ENCODE measurements around the gene GALK1.

GALK1 gene

DNA sequence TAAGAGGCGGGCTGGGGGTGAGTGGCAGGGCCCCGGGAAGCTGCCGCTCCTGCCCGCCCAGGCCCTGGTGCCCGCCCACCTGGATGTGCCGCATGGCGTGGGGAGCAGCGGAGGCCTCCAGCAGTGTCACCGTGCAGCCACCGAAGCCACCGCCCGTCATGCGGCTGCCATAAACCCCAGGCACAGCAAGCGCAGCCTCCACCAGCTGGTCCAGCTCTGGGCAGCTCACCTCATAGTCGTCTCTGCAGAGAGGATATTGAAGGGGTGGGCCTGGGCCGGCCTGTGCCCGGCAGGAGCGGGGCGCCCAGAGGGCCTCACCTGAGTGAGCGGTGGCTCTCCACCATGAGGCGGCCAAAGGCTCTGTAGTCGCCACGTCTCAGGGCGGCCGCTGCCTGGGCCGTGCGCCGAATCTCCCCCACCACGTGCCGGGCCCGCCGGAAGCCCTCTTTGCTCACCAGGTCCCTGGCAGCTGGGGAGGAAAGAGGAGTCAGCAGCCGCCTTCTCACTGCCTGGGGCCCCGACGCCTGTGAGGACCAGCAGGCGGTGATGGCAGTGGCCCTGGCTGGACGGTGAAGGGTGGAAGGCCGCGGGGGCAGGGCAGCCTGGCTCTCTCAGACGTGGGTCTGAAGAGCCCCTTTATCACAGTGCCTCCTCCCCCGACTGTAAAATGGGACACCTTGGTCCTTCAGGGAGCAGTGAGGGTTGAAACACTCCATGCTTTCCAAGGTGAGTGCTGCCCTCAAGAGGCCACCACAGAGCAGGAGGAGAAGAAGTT is 6.7 kb downstream of the GALK1 start:
- no peaks in the 10 kb centered on the region for H3K36me3 Mint-ChIP-seq (ENCODE audit: low read depth)
- H3K4me1 Mint-ChIP-seq: peaks cover 24% of the 10 kb centered on the region
- no peaks in the 10 kb centered on the region for H3K27me3 Mint-ChIP-seq (ENCODE audit: low read depth, poor library complexity)
- H3K9me3 Mint-ChIP-seq: no peaks in the 10 kb centered on the region
- no peak overlapping the region for H3K27ac Mint-ChIP-seq
- no peak overlapping the region for H3K4me3 Mint-ChIP-seq
- TF ChIP-seq CTCF (IDR thresholded peaks at IDR 0.05): no peak
- DNase-seq: no peak

DNA sequence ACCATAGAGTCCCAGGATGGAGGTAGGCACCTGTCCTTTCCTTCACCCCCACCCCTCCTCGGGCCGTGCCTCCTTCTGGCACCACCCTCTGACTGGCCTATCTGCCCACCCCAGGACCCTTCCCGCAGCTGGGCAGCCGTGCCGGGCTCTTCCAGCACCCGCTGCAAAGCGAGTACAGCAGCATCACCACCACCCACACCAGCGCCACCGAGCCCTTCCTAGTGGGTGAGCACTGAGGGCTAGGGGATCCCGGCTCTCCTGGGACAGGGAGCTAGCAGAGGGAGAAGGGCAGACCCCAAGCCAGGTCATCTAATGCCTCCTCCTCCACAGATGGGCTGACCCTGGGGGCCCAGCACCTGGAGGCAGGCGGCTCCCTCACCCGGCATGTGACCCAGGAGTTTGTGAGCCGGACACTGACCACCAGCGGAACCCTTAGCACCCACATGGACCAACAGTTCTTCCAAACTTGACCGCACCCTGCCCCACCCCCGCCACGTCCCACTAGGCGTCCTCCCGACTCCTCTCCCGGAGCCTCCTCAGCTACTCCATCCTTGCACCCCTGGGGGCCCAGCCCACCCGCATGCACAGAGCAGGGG is 7.8 kb downstream of the GALK1 start:
- no peaks in the 10 kb centered on the region for H3K27me3 Mint-ChIP-seq (ENCODE audit: low read depth, poor library complexity)
- H3K27ac Mint-ChIP-seq: no peak overlapping the region
- H3K9me3 Mint-ChIP-seq: no peaks in the 10 kb centered on the region
- H3K4me3 Mint-ChIP-seq: no peak overlapping the region
- TF ChIP-seq CTCF (IDR thresholded peaks at IDR 0.05): no peak
- DNase-seq: no peak
- H3K36me3 Mint-ChIP-seq (ENCODE audit: low read depth): no peaks in the 10 kb centered on the region
- peaks cover 24% of the 10 kb centered on the region for H3K4me1 Mint-ChIP-seq

GRCh38 chr17:75756451-75757085 is 8.4 kb downstream of the GALK1 start:
- no peak for TF ChIP-seq CTCF (IDR thresholded peaks at IDR 0.05)
- no peak overlapping the region for H3K27ac Mint-ChIP-seq
- peaks cover 24% of the 10 kb centered on the region for H3K4me1 Mint-ChIP-seq
- H3K9me3 Mint-ChIP-seq: no peaks in the 10 kb centered on the region
- no peaks in the 10 kb centered on the region for H3K36me3 Mint-ChIP-seq (ENCODE audit: low read depth)
- DNase-seq: no peak
- no peak overlapping the region for H3K4me3 Mint-ChIP-seq
- no peaks in the 10 kb centered on the region for H3K27me3 Mint-ChIP-seq (ENCODE audit: low read depth, poor library complexity)

- peaks cover 24% of the 10 kb centered on the region for H3K4me1 Mint-ChIP-seq
- no peak for DNase-seq
- peaks cover 5% of the 10 kb centered on the region for H3K27me3 Mint-ChIP-seq (ENCODE audit: low read depth, poor library complexity)
- no peaks in the 10 kb centered on the region for H3K9me3 Mint-ChIP-seq
- no peaks in the 10 kb centered on the region for H3K36me3 Mint-ChIP-seq (ENCODE audit: low read depth)
- no peak overlapping the region for H3K27ac Mint-ChIP-seq
- TF ChIP-seq CTCF (IDR thresholded peaks at IDR 0.05): no peak
- H3K4me3 Mint-ChIP-seq: no peak overlapping the region
Observed at GRCh38 chr17:75755990-75756389, 9.0 kb downstream of the GALK1 start.

DNA sequence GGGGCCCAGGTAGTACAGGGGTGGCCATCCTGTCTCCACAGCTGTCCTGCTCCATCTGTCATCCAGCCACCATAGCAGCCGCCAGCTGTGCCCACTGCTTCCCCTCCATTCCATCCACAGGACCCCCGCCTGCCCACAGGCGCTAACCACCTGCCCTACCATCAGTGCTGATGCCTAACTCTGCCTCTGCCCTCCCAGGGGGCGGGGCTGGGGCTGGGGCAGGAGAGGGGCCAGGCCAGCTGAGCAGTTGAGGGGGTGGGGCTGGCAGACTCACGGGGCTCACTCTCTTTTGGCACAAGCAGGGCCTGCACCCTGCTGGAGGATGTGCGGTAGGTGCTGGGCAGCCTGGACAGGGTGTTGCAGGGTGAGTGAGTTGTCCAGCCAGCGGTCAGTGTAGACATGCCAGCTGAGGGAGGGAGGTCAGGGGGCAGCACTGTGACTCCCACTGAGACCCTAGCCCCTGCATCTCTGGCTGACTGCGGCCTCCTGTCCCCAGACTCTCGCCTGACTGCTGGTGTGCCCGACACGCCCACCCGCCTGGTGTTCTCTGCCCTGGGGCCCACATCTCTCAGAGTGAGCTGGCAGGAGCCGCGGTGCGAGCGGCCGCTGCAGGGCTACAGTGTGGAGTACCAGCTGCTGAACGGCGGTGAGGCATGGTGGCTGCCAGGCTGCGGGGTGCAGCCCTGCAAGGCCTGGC is 9.6 kb downstream of the GALK1 start:
- Mint-ChIP-seq H3K36me3 (ENCODE audit: low read depth) (no peaks in the 10 kb centered on the region), H3K4me1 (peaks cover 24% of the 10 kb centered on the region), H3K27me3 (ENCODE audit: low read depth, poor library complexity) (peaks cover 5% of the 10 kb centered on the region), H3K27ac (no peak overlapping the region), H3K9me3 (no peaks in the 10 kb centered on the region), H3K4me3 (no peak overlapping the region)
- DNase-seq: no peak
- no peak for TF ChIP-seq CTCF (IDR thresholded peaks at IDR 0.05)
